CD14-positive monocyte (primary cell): ENCODE data around the gene FXYD6. TPM values are rescaled to one million over a fixed set of nuclear protein-coding genes. Genes with fewer than 3 reads are reported as not detected.

ENCODE experiments used
- DNase-seq, 3 donors: peaks; one replicate each; pipeline ENCODE4 v3.0.0-alpha.2; 2011 to 2022
- H2AFZ ChIP-seq: 2 replicates; pipeline ENCODE4 v1.6.0; 2012; ENCODE audit warnings: mild to moderate bottlenecking, low read depth, low read length, inconsistent platforms; ENCODE audit not compliant: insufficient read depth, poor library complexity, severe bottlenecking
- H3K27ac ChIP-seq, 2 donors: 1 replicate in 1 of 2; 2 replicates in 1 of 2; pipeline ENCODE4 v1.5.1; 2012 to 2013; ENCODE audit warnings: low read length in 2 of 2, control low read depth in 1 of 2, inconsistent platforms in 1 of 2, low read depth in 1 of 2, mild to moderate bottlenecking in 1 of 2
- H3K27me3 ChIP-seq, 2 donors: one replicate each; pipeline versions ENCODE4 v1.6.0 to v1.6.1; 2011 to 2013; ENCODE audit warnings: low read length in 2 of 2; ENCODE audit not compliant: control insufficient read depth in 2 of 2, insufficient read depth in 2 of 2
- H3K36me3 ChIP-seq, 2 donors: replicated peaks in 1 of 2; 1 replicate in 1 of 2; 2 replicates in 1 of 2; pipeline versions ENCODE4 v1.5.1 to v1.6.1; 2012 to 2013; ENCODE audit warnings: low read length in 2 of 2, control low read depth in 1 of 2, inconsistent platforms in 1 of 2, mild to moderate bottlenecking in 1 of 2; ENCODE audit not compliant: insufficient read depth in 2 of 2, control insufficient read depth in 1 of 2
- H3K4me1 ChIP-seq, 2 donors: 1 replicate in 1 of 2; 2 replicates in 1 of 2; pipeline versions ENCODE4 v1.5.1 to v1.6.1; 2012 to 2013; ENCODE audit warnings: low read length in 2 of 2, control low read depth in 1 of 2, inconsistent platforms in 1 of 2, mild to moderate bottlenecking in 1 of 2, moderate library complexity in 1 of 2; ENCODE audit not compliant: insufficient read depth in 2 of 2, control insufficient read depth in 1 of 2
- H3K4me2 ChIP-seq: replicated peaks from 2 replicates; pipeline ENCODE3; 2012; ENCODE audit warnings: low read length, moderate library complexity, mild to moderate bottlenecking; ENCODE audit not compliant: poor library complexity, severe bottlenecking; ENCODE audit errors: extremely low read depth
- H3K4me3 ChIP-seq, 3 experiments: fragments of 200-600 bp in 1 of 3; sonication (generic) in 1 of 3; replicated peaks in 1 of 3; 1 replicate in 2 of 3; 2 replicates in 1 of 3; pipeline ENCODE4 v1.5.1; 2011 to 2013; ENCODE audit warnings: low read length in 3 of 3, mild to moderate bottlenecking in 3 of 3, control low read depth in 2 of 3, low read depth in 2 of 3, inconsistent platforms in 1 of 3, moderate library complexity in 1 of 3
- H3K79me2 ChIP-seq: 2 replicates; pipeline ENCODE4 v1.6.0; 2012; ENCODE audit warnings: mild to moderate bottlenecking, control low read depth, inconsistent platforms, low read length, moderate library complexity; ENCODE audit not compliant: insufficient read depth
- H3K9ac ChIP-seq: 2 replicates; pipeline ENCODE4 v1.6.0; 2017; ENCODE audit warnings: low read length, mild to moderate bottlenecking; ENCODE audit not compliant: insufficient read depth, poor library complexity, severe bottlenecking
- H3K9me3 ChIP-seq, 2 donors: replicated peaks in 1 of 2; 1 replicate in 1 of 2; 2 replicates in 1 of 2; pipeline versions ENCODE4 v1.5.1 to v1.6.1; 2012 to 2013; ENCODE audit warnings: low read length in 2 of 2, control low read depth in 1 of 2; ENCODE audit not compliant: control insufficient read depth in 1 of 2, insufficient read depth in 1 of 2
- H4K20me1 ChIP-seq: 2 replicates; pipeline ENCODE4 v1.6.0; 2012; ENCODE audit warnings: mild to moderate bottlenecking, low read length, control low read depth, moderate library complexity; ENCODE audit not compliant: insufficient read depth
- H3K27ac Mint-ChIP-seq, 7 donors: one replicate each; pipeline ENCODE4 v1.8.0; 2020; ENCODE audit warnings: mild to moderate bottlenecking in 7 of 7, mixed read lengths in 7 of 7, moderate library complexity in 6 of 7, inconsistent platforms in 2 of 7
- H3K27me3 Mint-ChIP-seq, 3 donors: one replicate each; pipeline ENCODE4 v1.8.0; 2021 to 2022; ENCODE audit warnings: low read depth in 3 of 3, mild to moderate bottlenecking in 3 of 3, mixed read lengths in 3 of 3, moderate library complexity in 3 of 3, inconsistent platforms in 1 of 3
- H3K36me3 Mint-ChIP-seq, 2 donors: one replicate each; pipeline ENCODE4 v1.8.0; 2020; ENCODE audit warnings: mixed read lengths in 2 of 2, inconsistent platforms in 1 of 2, mild to moderate bottlenecking in 1 of 2
- H3K4me1 Mint-ChIP-seq: one replicate; pipeline ENCODE4 v1.8.0; 2020; ENCODE audit warnings: mild to moderate bottlenecking, mixed read lengths
- H3K4me3 Mint-ChIP-seq, 2 donors: one replicate each; pipeline ENCODE4 v1.8.0; 2020; ENCODE audit warnings: mild to moderate bottlenecking in 2 of 2, mixed read lengths in 2 of 2, moderate library complexity in 1 of 2
- H3K9me3 Mint-ChIP-seq, 7 donors: one replicate each; pipeline ENCODE4 v1.8.0; 2020 to 2022; ENCODE audit warnings: mixed read lengths in 7 of 7, mild to moderate bottlenecking in 6 of 7, moderate library complexity in 6 of 7, inconsistent platforms in 2 of 7
- CTCF ChIP-seq: fragments of 200-600 bp; IDR thresholded peaks from one replicate; pipeline ENCODE4 v1.8.0; 2022; ENCODE audit warnings: antibody characterized with exemption, mild to moderate bottlenecking
- WGBS: methylation state at CpG from one replicate; pipeline ENCODE4 v1.1.5; 2013; ENCODE audit warnings: missing lambda C conversion rate; ENCODE audit not compliant: insufficient coverage; 5-methylcytosine and 5-hydroxymethylcytosine counted together
- intact Hi-C, 2 donors: fragments of 100-400 bp; cut with micrococcal nuclease; formaldehyde crosslinking; loops; one replicate each; pipeline versions ENCODE4 v1.15.0 to v1.15.1; 2023
- polyA plus RNA-seq, 3 donors: library from polyadenylated mRNA; depleted of rRNA in 1 of 3; unstranded in 2 of 3; stranded (reverse) in 1 of 3; fragments of 300-500 nt in 2 of 3; fragments of >200 nt in 1 of 3; fragmentation: Illumina TruSeq in 2 of 3; gene quantifications; 1 replicate in 2 of 3; 2 replicates in 1 of 3; pipeline ENCODE4 v1.2.3, GENCODE V29; 2012 to 2021

FXYD6 gene
- polyA plus RNA-seq, 3 donors: 36.4 to 52.1 (median 44.1) TPM

- Mint-ChIP-seq H3K27me3 (peaks cover 0 to 6% (median 0%) of the 10 kb centered on the region in 3 donors), H3K4me1 (peaks cover 78% of the 10 kb centered on the region), H3K9me3 (peaks cover 0 to 2% (median 0%) of the 10 kb centered on the region in 7 donors), H3K27ac (peak overlapping the region in 6 of 7 donors; percentile 32 to 93 (median 73)), H3K36me3 (peaks cover 0 to 3% of the 10 kb centered on the region in 2 donors), H3K4me3 (peak overlapping the region; percentile 39 to 60)
- H3K27me3 ChIP-seq: no peaks in the 10 kb centered on the region
- H4K20me1 ChIP-seq: no peaks in the 10 kb centered on the region
- no peak overlapping the region for H3K4me3 ChIP-seq
- peaks cover 64 to 77% of the 10 kb centered on the region in 2 donors for H3K4me1 ChIP-seq
- 43% methylated on average over 6 of the region's 6 CpGs for WGBS
- H2AFZ ChIP-seq: no peak overlapping the region
- no peak overlapping the region for H3K9ac ChIP-seq
- no peaks in the 10 kb centered on the region for H3K79me2 ChIP-seq
- no peak for TF ChIP-seq CTCF
- no peak overlapping the region for H3K4me2 ChIP-seq
- intact Hi-C loops: loop anchor here in 1 of 2 donors (10.0 kb wide), 1 partner anchor 314 kb away; no protein-coding TSS in a partner anchor
- no peaks in the 10 kb centered on the region for H3K36me3 ChIP-seq
- H3K27ac ChIP-seq: peak overlapping the region; percentile 11 to 27
- no peaks in the 10 kb centered on the region for H3K9me3 ChIP-seq
- peak; percentile 37 to 63 (median 38) for DNase-seq
Measured at GRCh38 chr11:117830674-117831351, 45.6 kb downstream of the FXYD6 start.

GRCh38 chr11:117830072-117830471 is 46.4 kb downstream of the FXYD6 start:
- TF ChIP-seq CTCF: no peak
- peaks cover 64 to 77% of the 10 kb centered on the region in 2 donors for H3K4me1 ChIP-seq
- no peak overlapping the region for H3K4me2 ChIP-seq
- Mint-ChIP-seq H3K27me3 (peaks cover 0 to 6% (median 0%) of the 10 kb centered on the region in 3 donors), H3K36me3 (peaks cover 0 to 3% of the 10 kb centered on the region in 2 donors), H3K27ac (peak overlapping the region in 6 of 7 donors; percentile 64 to 93 (median 74)), H3K9me3 (peaks cover 0 to 2% (median 0%) of the 10 kb centered on the region in 7 donors), H3K4me3 (no peak overlapping the region), H3K4me1 (peaks cover 78% of the 10 kb centered on the region)
- H3K36me3 ChIP-seq: no peaks in the 10 kb centered on the region
- peak in 1 of 3 donors; percentile 10 for DNase-seq
- peak overlapping the region in 1 of 2 donors; percentile 27 for H3K27ac ChIP-seq
- no peaks in the 10 kb centered on the region for H3K9me3 ChIP-seq
- H3K27me3 ChIP-seq: no peaks in the 10 kb centered on the region
- intact Hi-C loops: loop anchor here in 1 of 2 donors (10.0 kb wide), 1 partner anchor 315 kb away; no protein-coding TSS in a partner anchor
- H3K79me2 ChIP-seq: no peaks in the 10 kb centered on the region
- no peaks in the 10 kb centered on the region for H4K20me1 ChIP-seq
- no peak overlapping the region for H2AFZ ChIP-seq
- H3K4me3 ChIP-seq: no peak overlapping the region
- H3K9ac ChIP-seq: no peak overlapping the region
- 81% methylated on average over 11 of the region's 14 CpGs for WGBS
